GM12891 (cell line): ENCODE data around the gene MPP3.

ENCODE experiments used
- DNase-seq: peaks from one replicate; pipeline ENCODE4 v3.0.0; 2011; ENCODE audit warnings: low spot score; ENCODE audit not compliant: insufficient read length
- FAIRE-seq: peaks from 2 replicates; lab custom pipeline; 2011; peaks lifted over from hg19 to GRCh38; lab: Jason Lieb, UNC
- PAX5 ChIP-seq: IDR thresholded peaks from 2 replicates; pipeline ENCODE4 v1.6.1; 2011; ENCODE audit warnings: low read length, moderate library complexity, mild to moderate bottlenecking; ENCODE audit not compliant: insufficient read depth, severe bottlenecking
- POLR2A ChIP-seq: IDR thresholded peaks from 2 replicates; pipeline ENCODE4 v1.6.1; 2011; ENCODE audit warnings: low read depth, low read length, control low read depth
- POLR2AphosphoS5 ChIP-seq: IDR thresholded peaks from 2 replicates; pipeline ENCODE4 v1.6.1; 2011; ENCODE audit warnings: low read depth, low read length, control low read depth
- POU2F2 ChIP-seq: IDR thresholded peaks from 2 replicates; pipeline ENCODE4 v1.6.1; 2011; ENCODE audit warnings: low read depth, mild to moderate bottlenecking, control low read depth, low read length, moderate library complexity
- SPI1 ChIP-seq: IDR thresholded peaks from 2 replicates; pipeline ENCODE4 v1.6.1; 2011; ENCODE audit warnings: low read depth, low read length, control low read depth
- TAF1 ChIP-seq: IDR thresholded peaks from 2 replicates; pipeline ENCODE4 v1.6.1; 2011; ENCODE audit warnings: low read depth, low read length, control low read depth

The MPP3 gene

DNA sequence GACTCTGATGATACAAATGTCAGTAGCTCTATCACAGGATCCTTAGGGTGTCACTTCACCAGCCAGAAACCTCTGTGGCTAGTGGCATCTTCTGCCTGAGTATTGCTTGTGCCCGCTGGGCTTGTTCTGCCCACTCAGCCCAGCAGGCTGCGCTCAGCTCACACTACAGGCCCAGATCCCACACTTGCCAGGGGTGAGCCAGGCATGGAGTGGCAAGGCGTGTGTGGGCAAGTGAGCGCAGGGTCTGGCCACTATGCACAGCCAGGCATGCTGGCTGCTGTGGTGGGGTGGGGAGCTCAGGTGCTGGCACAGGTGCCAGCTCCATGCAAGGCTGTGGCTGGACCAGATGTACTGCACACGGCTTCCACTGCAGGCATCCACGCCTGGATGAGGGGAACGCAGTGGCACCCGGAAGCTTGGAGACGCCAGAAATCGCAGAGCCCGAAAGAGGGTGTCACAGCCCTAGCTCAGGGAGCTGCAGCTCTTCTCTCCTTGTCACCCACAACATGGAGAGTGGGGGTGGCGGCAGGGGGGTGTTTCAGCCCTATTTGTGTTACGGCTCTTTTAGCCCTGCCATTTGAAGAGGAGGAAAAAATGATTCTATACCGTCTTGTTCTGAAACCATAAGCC is 42.5 kb downstream of the MPP3 start:
- FAIRE-seq: no peak
- no peak for DNase-seq
- no peak for TF ChIP-seq PAX5
- TF ChIP-seq POU2F2: no peak
- no peak for TF ChIP-seq SPI1
- TF ChIP-seq POLR2AphosphoS5: no peak
- no peak for TF ChIP-seq TAF1
- TF ChIP-seq POLR2A: no peak

DNA sequence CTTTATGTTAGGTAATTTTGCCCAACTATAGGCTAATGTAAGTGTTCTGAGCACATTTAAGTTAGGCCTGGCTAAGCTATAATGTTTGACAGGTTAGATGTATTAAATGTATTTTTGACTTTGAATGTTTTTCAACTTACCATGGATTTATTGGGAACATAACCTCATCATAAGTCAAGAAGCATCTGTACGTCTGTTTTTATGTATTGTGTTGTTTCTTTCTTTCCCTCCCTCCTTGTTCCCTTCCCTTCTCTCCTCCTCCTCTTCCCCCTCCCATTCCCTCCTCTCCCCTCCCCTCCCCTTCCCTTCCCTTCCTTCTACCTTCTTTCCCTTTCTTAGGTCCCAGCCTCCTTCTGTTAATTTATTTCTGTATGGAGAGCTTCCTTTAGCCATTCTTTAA is 43.5 kb downstream of the MPP3 start:
- FAIRE-seq (no peak), DNase-seq (no peak)
- TF ChIP-seq SPI1 (no peak), PAX5 (no peak), TAF1 (no peak), POLR2A (no peak), POLR2AphosphoS5 (no peak), POU2F2 (no peak)

DNA sequence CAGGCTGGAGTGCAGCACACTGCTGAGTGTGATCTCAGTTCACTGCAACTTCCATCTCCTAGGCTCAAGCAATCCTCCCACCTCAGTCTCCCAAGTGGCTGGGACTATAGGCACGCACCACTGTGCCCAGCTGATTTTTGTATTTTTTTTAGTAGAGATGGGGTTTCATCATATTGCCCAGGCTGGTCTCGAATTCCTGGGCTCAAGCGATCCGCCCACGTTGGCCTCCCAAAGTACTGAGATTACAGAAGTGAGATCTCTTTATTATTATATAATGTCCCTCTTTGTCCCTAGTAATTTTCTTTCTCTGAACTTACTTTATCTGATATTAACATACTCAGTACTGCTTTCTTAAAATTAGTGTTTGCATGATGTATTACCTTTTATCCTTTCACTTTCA is 44.4 kb downstream of the MPP3 start:
- TF ChIP-seq PAX5 (no peak), TAF1 (no peak), SPI1 (no peak), POLR2AphosphoS5 (no peak), POLR2A (no peak), POU2F2 (no peak)

DNA sequence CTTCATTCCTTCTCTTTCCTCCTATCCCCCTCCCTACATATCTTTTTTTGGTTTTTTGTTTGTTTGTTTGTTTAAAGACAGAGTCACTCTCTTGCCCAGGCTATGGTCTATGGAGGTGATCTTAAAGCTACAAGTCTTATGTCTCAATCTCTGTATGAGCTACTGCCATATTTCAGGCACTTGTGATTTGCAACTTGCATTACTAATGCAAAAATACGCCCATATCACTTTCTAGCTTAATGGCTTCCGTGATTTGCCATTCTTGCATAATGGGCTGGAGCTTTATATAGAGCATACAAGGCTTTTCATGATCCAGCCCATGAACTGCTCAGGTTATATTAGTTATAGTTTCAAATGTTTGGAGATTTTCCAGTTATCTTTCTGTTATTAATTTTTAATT is 45.2 kb downstream of the MPP3 start:
- DNase-seq (no peak), FAIRE-seq (no peak)
- no peak for TF ChIP-seq TAF1
- TF ChIP-seq POLR2A: no peak
- no peak for TF ChIP-seq POLR2AphosphoS5
- TF ChIP-seq PAX5: no peak
- no peak for TF ChIP-seq SPI1
- no peak for TF ChIP-seq POU2F2

More for the DNA sequence above, 44.4 kb downstream of the MPP3 start:
- DNase-seq (no peak), FAIRE-seq (no peak)

DNA sequence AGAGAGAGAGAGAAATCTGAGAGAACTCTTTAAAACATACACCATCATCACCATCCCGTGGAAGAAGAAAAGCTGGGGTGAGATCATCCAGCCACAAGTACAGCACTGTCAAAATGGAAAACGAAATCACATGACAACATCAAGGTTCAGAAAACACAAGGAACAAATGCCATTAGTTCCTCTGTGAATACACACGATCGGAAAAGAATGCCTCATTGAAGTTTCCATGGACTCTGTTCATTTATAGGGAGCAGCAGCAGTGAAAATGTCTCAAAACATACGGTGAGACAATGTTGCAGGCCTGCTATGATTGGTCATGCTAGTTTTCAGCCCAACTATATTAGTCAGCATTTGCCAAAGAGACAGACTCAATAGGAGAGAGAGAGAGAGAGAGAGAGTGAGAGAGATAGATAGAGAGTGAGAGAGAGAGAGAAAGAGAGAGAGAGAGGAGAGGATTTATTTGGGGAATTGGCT is 48.3 kb downstream of the MPP3 start:
- FAIRE-seq (no peak), DNase-seq (no peak)

DNA sequence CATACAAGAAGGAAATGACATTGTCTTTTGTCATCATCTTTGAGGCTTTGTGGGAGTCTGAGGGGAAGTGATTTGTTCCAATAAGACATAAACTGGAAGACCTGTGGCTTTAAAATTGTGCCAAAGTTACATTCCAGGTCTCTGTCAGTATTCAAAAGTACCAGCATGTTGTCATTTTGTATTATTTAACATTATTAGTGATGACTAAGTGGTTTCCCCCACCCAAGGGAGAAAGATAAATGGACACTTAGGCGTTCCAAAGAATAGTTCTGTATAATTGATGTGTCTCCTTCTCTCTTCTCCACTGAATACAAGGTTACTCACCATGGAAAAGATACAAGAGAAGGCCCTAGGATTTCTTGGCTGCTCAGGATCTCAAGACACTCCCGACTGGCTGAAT is 48.9 kb downstream of the MPP3 start:
- no peak for FAIRE-seq
- TF ChIP-seq POLR2AphosphoS5 (no peak), PAX5 (no peak), TAF1 (no peak), SPI1 (no peak), POLR2A (no peak), POU2F2 (no peak)
- no peak for DNase-seq

More for the DNA sequence above, 48.3 kb downstream of the MPP3 start:
- TF ChIP-seq SPI1: no peak

DNA sequence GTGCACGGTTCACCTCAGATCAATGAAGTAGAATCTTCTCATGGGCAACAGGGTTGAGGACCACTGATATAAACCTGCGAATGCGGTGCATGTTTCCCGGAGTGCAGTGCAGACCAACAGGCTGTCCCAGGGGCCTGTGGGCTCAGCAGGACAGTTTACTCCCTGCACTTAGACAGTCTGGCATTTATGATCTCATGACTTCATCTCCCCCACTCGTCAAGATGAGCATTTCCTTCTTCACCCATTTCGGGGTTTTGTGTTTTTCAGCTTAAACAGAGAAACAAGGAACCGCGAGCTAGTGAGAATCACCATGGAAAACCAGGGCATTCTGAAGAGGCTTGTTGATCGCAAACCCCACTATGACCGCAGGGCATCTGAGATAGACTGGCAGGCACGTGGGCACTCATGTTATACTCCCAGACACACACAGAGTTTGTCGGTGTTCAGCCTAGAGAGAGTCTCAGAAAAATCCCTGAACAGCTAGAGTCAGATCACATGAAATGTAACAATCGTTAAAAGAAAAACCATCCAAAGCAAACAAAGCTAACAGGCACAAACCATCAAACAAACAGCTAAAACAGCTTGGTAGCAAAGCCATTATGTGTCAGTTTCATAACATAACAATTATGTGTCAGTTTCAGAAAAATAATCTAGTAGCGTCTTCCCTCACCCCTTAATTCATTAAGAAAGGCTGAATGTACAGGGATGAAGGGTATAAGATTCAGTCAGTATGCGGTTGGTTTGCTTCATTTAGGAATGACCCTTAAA is 49.8 kb downstream of the MPP3 start:
- no peak for FAIRE-seq
- TF ChIP-seq SPI1 (no peak), PAX5 (no peak), POLR2AphosphoS5 (no peak), POU2F2 (no peak), TAF1 (no peak), POLR2A (no peak)
- DNase-seq: no peak

DNA sequence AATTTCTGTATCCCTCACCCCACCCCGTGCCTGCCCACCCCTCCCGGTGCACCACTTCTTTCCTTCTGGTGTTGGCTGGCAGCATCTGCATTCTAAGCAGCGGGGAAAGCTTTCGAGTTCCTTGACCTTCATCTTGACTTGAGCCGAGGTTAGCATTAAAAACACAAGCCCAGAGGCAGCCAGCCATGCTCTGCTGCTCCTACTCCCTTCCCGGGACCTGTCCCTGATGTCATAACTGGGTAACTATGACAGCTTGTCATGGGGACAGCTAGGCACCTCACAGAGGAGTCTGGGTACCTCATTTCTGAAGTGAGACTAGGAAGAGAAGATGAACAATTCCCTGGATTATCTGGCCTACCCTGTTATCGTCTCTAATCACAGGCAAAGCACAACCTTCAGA is 52.8 kb downstream of the MPP3 start, which contains the start of gene CFAP97D1:
TSS of gene CFAP97D1 (plus strand) at position 301 of the 400 bp plus-strand sequence. CDS start at position 329, 28 bp downstream.
- TF ChIP-seq TAF1 (no peak), POU2F2 (no peak), PAX5 (no peak), SPI1 (no peak), POLR2AphosphoS5 (no peak), POLR2A (no peak)
- DNase-seq: no peak
- FAIRE-seq: no peak

DNA sequence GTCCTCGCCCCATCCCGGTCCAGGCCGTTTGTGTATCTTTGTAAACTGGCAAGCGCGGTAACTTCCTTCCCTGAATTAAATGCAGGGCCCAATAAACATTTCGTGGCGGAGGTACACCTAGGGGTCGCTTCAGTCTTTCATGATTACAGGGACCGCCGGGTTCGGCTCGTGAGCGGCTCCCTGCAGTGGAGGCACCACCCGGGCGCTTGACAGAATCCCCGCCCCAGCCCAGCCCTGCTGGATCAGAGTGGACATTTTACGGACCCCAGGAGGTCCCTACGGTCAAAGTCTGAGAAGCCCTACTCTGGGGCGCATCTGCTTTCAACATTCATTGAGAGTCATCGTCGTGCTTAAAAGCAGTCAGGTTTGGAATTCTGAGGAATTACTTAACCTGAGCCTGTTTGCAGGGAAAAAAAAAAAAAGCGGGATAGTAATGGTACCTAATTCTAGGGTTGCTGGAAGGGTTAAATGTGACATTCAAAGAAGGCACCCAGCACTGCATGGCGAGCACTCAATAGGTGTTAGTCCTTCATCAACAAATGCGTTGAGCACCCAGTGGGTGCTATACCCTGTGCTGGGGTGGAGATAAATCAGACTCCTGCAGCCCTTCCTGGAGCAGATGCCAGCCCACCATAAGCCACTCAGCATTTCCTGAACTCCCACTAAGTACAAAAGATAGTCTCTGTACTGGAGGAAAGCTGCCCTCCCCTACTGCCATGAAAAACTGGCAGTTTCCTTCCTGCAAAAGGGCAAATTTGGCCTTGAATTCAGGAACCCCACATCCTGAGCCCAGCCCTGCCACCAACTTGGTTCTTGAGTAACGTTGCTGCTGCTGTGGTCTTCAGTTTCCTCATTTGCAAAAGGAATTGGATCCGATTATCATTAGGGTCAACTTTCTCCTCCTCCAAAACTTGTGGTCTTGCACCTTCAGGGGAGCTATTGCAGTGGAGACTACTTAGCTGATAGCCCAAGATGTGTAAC is 53.5 kb downstream of the MPP3 start:
- no peak for TF ChIP-seq TAF1
- no peak for TF ChIP-seq POLR2A
- TF ChIP-seq PAX5: no peak
- TF ChIP-seq SPI1: no peak
- TF ChIP-seq POLR2AphosphoS5: no peak
- no peak for TF ChIP-seq POU2F2
- DNase-seq (no peak), FAIRE-seq (no peak)
